Mammary epithelial cell (primary cell): ENCODE measurements around the gene ILDR2.

ENCODE experiments used
- CTCF ChIP-seq, 2 donors: IDR thresholded peaks in 1 of 2; conservative IDR thresholded peaks in 1 of 2; 2 replicates each; pipeline ENCODE4 v1.5.1; 2011 to 2012; ENCODE audit warnings: inconsistent platforms in 2 of 2, low read length in 2 of 2, mild to moderate bottlenecking in 2 of 2, control low read depth in 1 of 2, low read depth in 1 of 2; ENCODE audit not compliant: insufficient read depth in 1 of 2; ENCODE audit errors: extremely low read depth in 1 of 2
- EZH2 ChIP-seq: IDR thresholded peaks from 2 replicates; pipeline ENCODE4 v1.6.1; 2012; ENCODE audit warnings: low read length, inconsistent platforms, borderline replicate concordance

- no peak for TF ChIP-seq CTCF (conservative IDR thresholded peaks at IDR 0.05 in 1 of 2, IDR thresholded peaks at IDR 0.05 in 1 of 2; ENCODE audit: extremely low read depth in 1 of 2, insufficient read depth in 1 of 2, low read depth in 1 of 2, low read length in 2 of 2)
- no peak for TF ChIP-seq EZH2
Measured at GRCh38 chr1:166918956-166919316, 56.4 kb downstream of the ILDR2 start.
